A549 (cell line): ENCODE data around the gene TGIF2. TPM values are rescaled to one million over a fixed set of nuclear protein-coding genes. Genes with fewer than 3 reads are reported as not detected.
A peak's percentile ranks its signal among the peaks of the same experiment; 100 is the strongest.

Experiments
- ATAC-seq, 2 experiments: fragments of 200-7000 bp in 1 of 2; fragments of >200 bp in 1 of 2; cut with Nextera tagmentation in 1 of 2; cut with Tn5 transposase in 1 of 2; 3 replicates each; pipeline versions ENCODE4 v1.8.0 to v1.9.1; 2018 to 2020; ENCODE audit warnings: mild to moderate bottlenecking in 1 of 2, moderate library complexity in 1 of 2
- CTCF ChIA-PET: fragments of 300-600 bp; sonication (Branson Sonifier 250); formaldehyde crosslinking; extraction: SDS; loops from one replicate; lab custom pipeline; 2021; ENCODE audit warnings: antibody characterized with exemption, inconsistent platforms; lab: Yijun Ruan, JAX
- POLR2A ChIA-PET: fragments of 350-600 bp; formaldehyde crosslinking; extraction: SDS; loops from one replicate; lab custom pipeline; 2021; ENCODE audit warnings: antibody characterized with exemption, inconsistent platforms; lab: Yijun Ruan, JAX
- DNase-seq, 2 experiments: peaks; one replicate each; pipeline versions ENCODE4 v3.0.0 to v3.0.0-alpha.2; 2011 to 2016; ENCODE audit warnings: low read depth in 1 of 2, low spot score in 1 of 2
- FAIRE-seq: peaks from 2 replicates; lab custom pipeline; 2011; peaks lifted over from hg19 to GRCh38; lab: Jason Lieb, UNC
- H3K27ac ChIP-seq, 2 experiments: fragments of >200 bp; sonication (Bioruptor Twin); formaldehyde crosslinking; 3 replicates each; pipeline ENCODE4 v1.5.1; 2016 to 2017
- H3K4me1 ChIP-seq: fragments of >200 bp; sonication (Bioruptor Twin); formaldehyde crosslinking; 3 replicates; pipeline ENCODE4 v1.6.1; 2016
- H3K4me2 ChIP-seq: fragments of >200 bp; sonication (Bioruptor Twin); formaldehyde crosslinking; 3 replicates; pipeline ENCODE4 v1.6.1; 2016
- H3K4me3 ChIP-seq: fragments of >200 bp; sonication (Bioruptor Twin); formaldehyde crosslinking; 3 replicates; pipeline ENCODE4 v1.5.1; 2016
- H3K9me3 ChIP-seq: fragments of >200 bp; sonication (Bioruptor Twin); formaldehyde crosslinking; 3 replicates; pipeline ENCODE4 v1.6.1; 2016
- ATOH8 ChIP-seq: fragments of 250-450 bp; sonication (Bioruptor Pico); IDR thresholded peaks from 2 replicates; pipeline ENCODE4 v1.5.0; 2020; ENCODE audit warnings: low read depth, mild to moderate bottlenecking, moderate library complexity
- BHLHE40 ChIP-seq: IDR thresholded peaks from 2 replicates; pipeline ENCODE4 v1.6.1; 2012; ENCODE audit warnings: low read depth, low read length, inconsistent platforms
- CBX8 ChIP-seq: fragments of 200-600 bp; sonication (generic); IDR thresholded peaks from 2 replicates; pipeline ENCODE4 v1.6.1; 2016
- CEBPB ChIP-seq, 2 experiments: fragments of >200 bp in 1 of 2; sonication (Bioruptor Twin) in 1 of 2; formaldehyde crosslinking in 1 of 2; IDR thresholded peaks; 2 replicates each; pipeline ENCODE4 v1.6.1; 2012 to 2016
- CHD4 ChIP-seq: fragments of 200-600 bp; sonication (generic); IDR thresholded peaks from 2 replicates; pipeline ENCODE4 v1.6.1; 2016; ENCODE audit warnings: antibody characterized with exemption, mild to moderate bottlenecking, borderline replicate concordance
- EHMT2 ChIP-seq: fragments of 200-600 bp; sonication (generic); IDR thresholded peaks from 2 replicates; pipeline ENCODE4 v1.6.1; 2016; ENCODE audit warnings: antibody characterized with exemption, low read depth, mild to moderate bottlenecking, moderate library complexity
- ESRRA ChIP-seq: fragments of 150-350 bp; IDR thresholded peaks from 2 replicates; pipeline ENCODE4 v1.6.1; 2014; ENCODE audit warnings: mild to moderate bottlenecking, low read length, borderline replicate concordance
- HEYL ChIP-seq: fragments of 250-450 bp; sonication (Bioruptor Pico); IDR thresholded peaks from 2 replicates; pipeline ENCODE4 v1.8.0; 2021; ENCODE audit warnings: mild to moderate bottlenecking, moderate library complexity
- HOXA7 ChIP-seq: fragments of 250-450 bp; sonication (Bioruptor Pico); IDR thresholded peaks from 2 replicates; pipeline ENCODE4 v1.5.0; 2020; ENCODE audit warnings: mild to moderate bottlenecking, moderate library complexity
- MAZ ChIP-seq: fragments of 150-350 bp; IDR thresholded peaks from 2 replicates; pipeline ENCODE4 v1.6.1; 2014; ENCODE audit warnings: antibody characterized with exemption, low read depth, low read length, borderline replicate concordance
- MYC ChIP-seq: IDR thresholded peaks from 2 replicates; pipeline ENCODE4 v1.6.1; 2012; ENCODE audit warnings: mild to moderate bottlenecking, inconsistent platforms, low read length, improper control_type of control experiment, borderline replicate concordance
- NFE2L2 ChIP-seq: fragments of 150-350 bp; conservative IDR thresholded peaks from 2 replicates; pipeline ENCODE4 v1.6.1; 2014; ENCODE audit warnings: low read length
- NPAS2 ChIP-seq: fragments of 250-450 bp; sonication (Bioruptor Pico); IDR thresholded peaks from 2 replicates; pipeline ENCODE4 v1.8.0; 2022; ENCODE audit warnings: mild to moderate bottlenecking, moderate library complexity, borderline replicate concordance
- PHF8 ChIP-seq: fragments of 200-600 bp; sonication (generic); IDR thresholded peaks from 2 replicates; pipeline ENCODE4 v1.6.1; 2016; ENCODE audit warnings: low read depth, mild to moderate bottlenecking, antibody characterized with exemption, moderate library complexity, borderline replicate concordance
- REST ChIP-seq: fragments of 200-600 bp; sonication (generic); IDR thresholded peaks from 2 replicates; pipeline ENCODE4 v1.6.1; 2016; ENCODE audit warnings: antibody characterized with exemption, mild to moderate bottlenecking, moderate library complexity
- TFCP2L1 ChIP-seq: fragments of 250-450 bp; sonication (Bioruptor Pico); IDR thresholded peaks from 2 replicates; pipeline ENCODE4 v1.5.0; 2021; ENCODE audit warnings: mild to moderate bottlenecking
- TP53 ChIP-seq: fragments of 250-450 bp; sonication (Bioruptor Pico); IDR thresholded peaks from 2 replicates; pipeline ENCODE4 v1.5.0; 2021; ENCODE audit warnings: mild to moderate bottlenecking, moderate library complexity
- USF2 ChIP-seq: fragments of 450-650 bp; IDR thresholded peaks from 2 replicates; pipeline ENCODE4 v1.6.1; 2014; ENCODE audit warnings: antibody characterized with exemption
- ZFP36 ChIP-seq: fragments of 450-650 bp; IDR thresholded peaks from 2 replicates; pipeline ENCODE4 v1.6.1; 2014; ENCODE audit warnings: borderline replicate concordance; ENCODE audit not compliant: partially characterized antibody
- WGBS: methylation state at CpG from one replicate; pipeline ENCODE4 v1.1.6; 2017; ENCODE audit errors: missing lambda C conversion rate; 5-methylcytosine and 5-hydroxymethylcytosine counted together
- polyA plus RNA-seq, 4 experiments: library from polyadenylated mRNA; depleted of rRNA in 3 of 4; stranded (reverse); fragments of >200 nt; fragmentation: RNase III in 1 of 4; extraction: RNeasy Plus Mini Kit Qiagen cat#74134 plus additional on column Dnase treatment in 1 of 4; gene quantifications; 2 replicates in 3 of 4; 3 replicates in 1 of 4; pipeline ENCODE4 v1.2.3, GENCODE V29; 2011 to 2017

TGIF2 gene
- polyA plus RNA-seq, 2 of the 4 experiments (the other 2 are of a cell fraction): 4.1 to 5.1 TPM

- FAIRE-seq: no peak
- H3K9me3 ChIP-seq: no peaks in the 10 kb centered on the region
- 43% methylated on average over 3 of the region's 3 CpGs for WGBS
- TF ChIP-seq MYC: no peak
- no peak for TF ChIP-seq CEBPB (IDR thresholded peaks at IDR 0.05)
- TF ChIP-seq HOXA7 (CRISPR knock-in tag): no peak
- no peak for TF ChIP-seq ESRRA
- TF ChIP-seq, all 56 proteins: peak for 0
- ATAC-seq (no peak), DNase-seq (no peak)
- H3K4me3 ChIP-seq: no peak overlapping the region
- H3K4me1 ChIP-seq: no peaks in the 10 kb centered on the region
- POLR2A ChIA-PET: no interaction called here
- CTCF ChIA-PET: interaction anchor here (0.6 to 1.3 kb wide), 3 partner anchors 15 to 57 kb away, joined by 3 to 4 read pairs (median 4); partner anchors contain the start of gene RAB5IF
- H3K27ac ChIP-seq: no peak overlapping the region
- no peak overlapping the region for H3K4me2 ChIP-seq
These were observed 58.7 kb downstream of the TGIF2 start for GRCh38 chr20:36632147-36632486.

- ATAC-seq (peak in 1 of 2 experiments; percentile 43; a peak in 4 of 6 replicates), DNase-seq (no peak), FAIRE-seq (no peak)
- Histone ChIP-seq H3K4me2 (no peak overlapping the region), H3K27ac (no peak overlapping the region), H3K4me3 (no peak overlapping the region), H3K9me3 (no peaks in the 10 kb centered on the region), H3K4me1 (no peaks in the 10 kb centered on the region)
- ChIA-PET CTCF (interaction anchor here (0.5 to 1.3 kb wide), 5 partner anchors 16 to 666 kb away, joined by 3 to 5 read pairs (median 4); partner anchors contain the start of gene RAB5IF), POLR2A (no interaction called here)
- 80% methylated on average over 14 of the region's 14 CpGs for WGBS
- no peak for TF ChIP-seq TFCP2L1 (CRISPR knock-in tag)
- TF ChIP-seq HEYL (CRISPR knock-in tag): no peak
- no peak for TF ChIP-seq NFE2L2
- TF ChIP-seq NPAS2 (CRISPR knock-in tag): no peak
- TF ChIP-seq ZFP36: no peak
- no peak for TF ChIP-seq TP53 (CRISPR knock-in tag)
- no peak for TF ChIP-seq PHF8
- no peak for TF ChIP-seq MAZ
- no peak for TF ChIP-seq ATOH8
- TF ChIP-seq CHD4: no peak
- TF ChIP-seq EHMT2: no peak
- no peak for TF ChIP-seq CBX8
- TF ChIP-seq ESRRA: no peak
- TF ChIP-seq USF2: no peak
- TF ChIP-seq BHLHE40: no peak
- TF ChIP-seq CEBPB (IDR thresholded peaks at IDR 0.05): no peak
- no peak for TF ChIP-seq REST
- no peak for TF ChIP-seq MYC
- TF ChIP-seq, all 56 proteins: peak for 0
These were observed 59.3 kb downstream of the TGIF2 start for GRCh38 chr20:36632487-36633284.
